ENCODE results near the gene FAM118A.
"Not testable (repeated sequence)": the region's sequence is repeated elsewhere in the genome, so short reads cannot be mapped to it uniquely, and the experiment has no call there.

The FAM118A gene

DNA sequence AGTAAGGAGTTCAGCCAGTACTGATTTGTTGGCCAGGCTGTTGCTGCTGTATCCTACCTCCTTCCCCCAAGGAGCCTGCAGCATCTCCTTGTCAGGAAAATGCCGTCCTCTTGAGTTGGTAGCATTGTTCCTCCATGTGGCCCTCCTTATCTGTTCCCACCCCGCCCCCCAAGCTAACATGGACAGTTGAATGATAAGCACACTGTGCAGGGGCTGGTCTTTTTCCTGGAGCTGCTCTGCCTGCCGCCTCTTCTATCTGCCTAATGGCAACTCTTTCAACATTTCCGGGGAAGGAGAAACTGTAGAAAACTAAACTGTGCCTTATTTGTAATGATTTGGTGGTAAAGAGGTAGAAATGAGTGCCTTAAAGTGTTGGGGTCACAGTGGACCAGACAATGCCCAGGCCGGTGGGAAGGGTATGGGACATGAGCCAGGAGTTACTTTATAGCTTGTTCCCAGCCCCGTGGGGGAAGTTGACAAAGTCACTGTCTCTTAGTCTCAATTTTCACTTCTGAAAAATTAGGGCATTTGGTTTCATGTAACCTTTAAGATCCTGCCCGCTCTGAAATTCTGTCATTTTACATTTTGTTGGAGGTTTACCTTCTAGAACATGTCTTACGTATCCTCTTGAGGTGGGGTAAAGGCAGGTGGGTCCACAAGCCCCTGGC, 4.5 kb downstream of the FAM118A start:
- Mint-ChIP-seq H3K4me3 (no peak overlapping the region), H3K4me1 (peaks cover 88% of the 10 kb centered on the region), H3K9me3 (no peaks in the 10 kb centered on the region), H3K27ac (peak overlapping the region; percentile 12 to 19), H3K27me3 (no peaks in the 10 kb centered on the region)
- DNase-seq (no peak), ATAC-seq (no peak)

DNA sequence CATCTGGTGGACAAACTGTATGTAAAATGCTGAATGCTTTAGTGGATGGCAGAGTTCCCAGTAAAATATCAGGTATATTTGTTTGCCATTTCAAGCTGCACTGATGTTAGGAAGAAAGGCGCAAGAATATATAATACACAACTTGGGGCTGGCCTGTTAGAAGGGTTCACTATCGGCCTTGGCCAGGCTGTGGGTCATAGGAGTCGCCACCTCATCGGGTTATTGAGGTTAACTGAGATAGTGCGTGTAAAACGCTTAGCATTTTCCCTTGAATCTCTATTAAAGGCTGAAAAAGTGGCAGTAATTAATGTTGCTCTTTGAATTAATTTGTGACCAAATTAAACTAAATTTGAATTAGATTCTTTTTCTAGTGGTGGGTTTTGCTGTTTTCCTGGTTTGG, 5.1 kb downstream of the FAM118A start:
- DNase-seq = no peak
- H3K27ac Mint-ChIP-seq = no peak overlapping the region
- H3K27me3 Mint-ChIP-seq = no peaks in the 10 kb centered on the region
- no peaks in the 10 kb centered on the region for H3K9me3 Mint-ChIP-seq
- ATAC-seq = no peak
- H3K4me3 Mint-ChIP-seq = no peak overlapping the region
- H3K4me1 Mint-ChIP-seq = peaks cover 91% of the 10 kb centered on the region

DNA sequence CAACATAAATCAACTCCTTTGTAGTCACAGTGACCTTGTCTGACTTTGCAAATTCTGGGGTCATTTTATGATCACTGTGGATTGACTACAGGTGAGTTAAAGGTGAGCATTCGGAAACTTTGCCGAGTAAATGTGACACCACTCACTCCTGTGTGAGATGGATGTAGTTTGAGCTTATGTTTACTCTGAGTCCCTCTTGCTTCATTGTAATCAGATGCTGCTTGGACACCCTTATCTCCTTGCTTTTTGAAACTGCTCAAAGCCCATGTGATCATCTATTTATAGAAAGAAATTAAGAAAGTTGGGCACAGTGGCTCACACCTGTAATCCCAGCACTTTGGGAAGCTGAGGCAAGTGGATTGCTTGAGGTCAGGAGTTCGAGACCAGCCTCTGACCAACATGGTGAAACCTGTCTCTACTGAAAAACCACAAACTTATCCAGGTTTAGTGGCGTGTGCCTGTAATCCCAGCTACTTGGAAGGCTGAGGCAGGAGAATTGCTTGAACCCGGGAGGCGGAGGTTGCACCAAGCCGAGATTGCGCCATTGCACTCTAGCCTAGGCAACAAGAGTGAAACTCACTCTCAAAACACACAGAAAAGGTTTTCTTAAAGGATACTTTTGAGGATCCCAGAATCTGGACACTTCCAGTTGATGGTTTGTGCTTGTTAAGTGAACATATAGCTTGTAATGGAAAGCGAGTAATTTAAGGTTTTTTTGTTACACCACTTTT, 7.2 kb downstream of the FAM118A start:
- Mint-ChIP-seq H3K9me3 (no peaks in the 10 kb centered on the region), H3K27me3 (no peaks in the 10 kb centered on the region), H3K4me1 (peaks cover 95% of the 10 kb centered on the region), H3K4me3 (peak overlapping the region in 1 of 2 donors; percentile 36), H3K27ac (peak overlapping the region; percentile 49 to 89)
- ATAC-seq = no peak
- DNase-seq = no peak

DNA sequence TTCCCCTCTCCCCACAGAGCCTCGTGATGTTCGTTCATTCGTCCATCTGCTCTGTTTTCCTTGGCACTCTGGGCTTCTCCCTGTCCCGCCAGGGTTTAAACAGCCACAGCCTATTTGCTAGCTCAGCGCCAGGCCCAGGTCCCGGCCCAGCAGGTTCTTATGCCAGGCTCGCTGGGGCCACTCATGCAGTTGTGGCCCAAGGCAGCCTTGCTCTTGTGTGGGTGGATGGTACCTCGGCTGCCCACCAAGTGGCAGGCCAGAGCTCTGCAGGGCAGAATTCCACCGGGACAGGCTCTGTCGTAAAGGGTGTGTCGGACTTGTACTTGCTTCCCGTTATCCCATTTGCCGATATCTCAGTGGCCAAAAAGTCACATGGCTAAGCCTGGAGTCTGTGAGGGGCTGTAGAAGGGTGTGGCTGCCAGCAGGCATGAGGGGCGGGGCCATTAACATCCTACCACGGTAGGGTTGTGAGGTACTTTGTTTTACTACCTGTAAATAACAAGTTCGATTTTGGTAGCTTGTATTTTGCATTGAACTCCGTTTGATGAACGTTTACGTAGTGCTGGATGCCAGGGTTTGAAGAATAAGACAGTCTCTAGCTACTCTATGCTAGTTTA, 7.9 kb downstream of the FAM118A start:
- H3K9me3 Mint-ChIP-seq = no peaks in the 10 kb centered on the region
- H3K27ac Mint-ChIP-seq = peak overlapping the region; percentile 99 to 100
- no peaks in the 10 kb centered on the region for H3K27me3 Mint-ChIP-seq
- peak overlapping the region; percentile 81 to 83 for H3K4me3 Mint-ChIP-seq
- peaks cover 88% of the 10 kb centered on the region for H3K4me1 Mint-ChIP-seq
- ATAC-seq (no peak), DNase-seq (peak; percentile 9 to 28)

DNA sequence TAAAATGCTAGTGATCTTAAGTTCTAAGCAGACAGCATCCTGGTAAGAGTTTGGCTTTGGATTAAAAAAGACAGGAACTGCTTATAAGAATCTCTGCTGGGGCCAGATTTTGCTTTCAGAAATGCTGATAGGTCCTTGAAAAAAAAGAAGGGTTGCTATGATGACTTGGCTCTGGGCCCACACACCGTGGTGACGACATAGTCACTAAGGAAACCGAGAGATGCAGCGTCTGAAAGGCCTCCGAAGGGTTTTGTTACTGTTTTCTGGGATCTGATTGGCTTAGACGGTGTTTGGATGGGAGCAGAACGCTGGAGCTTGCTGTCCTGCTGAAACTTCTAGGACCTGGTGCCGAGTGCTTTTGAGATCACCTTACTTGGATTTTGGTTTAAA, 8.4 kb downstream of the FAM118A start:
- H3K27ac Mint-ChIP-seq = peak overlapping the region; percentile 99 to 100

DNA sequence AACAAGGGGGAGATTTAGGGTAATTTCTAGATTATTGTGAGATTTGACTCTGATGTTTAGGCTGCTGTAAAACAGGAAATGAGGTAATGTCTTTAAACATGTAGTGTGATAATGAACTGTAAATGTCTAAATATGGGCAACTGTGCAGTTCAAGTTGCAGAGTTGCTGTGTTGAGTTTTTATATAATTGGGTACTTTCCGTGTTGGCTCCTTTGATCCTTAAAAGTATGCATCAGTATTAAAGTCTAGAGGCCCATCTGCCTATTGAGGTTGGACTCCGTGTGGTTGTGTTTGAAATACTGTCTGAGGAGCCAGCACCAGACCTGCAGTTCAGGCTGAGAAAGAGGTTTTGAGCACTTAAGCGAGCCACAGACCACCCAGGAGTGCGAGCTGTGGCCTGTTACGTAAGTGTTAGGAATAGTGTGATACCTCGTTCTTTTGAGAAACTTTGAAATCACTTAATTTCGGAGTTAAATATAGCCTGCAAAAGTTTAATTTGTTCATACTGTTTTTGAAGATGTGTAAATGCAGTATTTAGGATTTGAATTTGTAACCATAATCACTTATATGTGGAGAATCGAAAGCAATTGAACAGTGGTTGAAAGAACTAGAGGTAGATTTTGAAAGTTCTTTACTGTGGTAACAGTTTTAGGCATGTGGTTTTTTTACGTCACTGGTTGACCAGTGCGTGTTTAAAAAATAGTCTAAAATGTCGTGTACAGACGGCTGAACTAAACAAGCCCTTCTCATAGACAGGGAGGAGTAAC, 9.0 kb downstream of the FAM118A start:
- Mint-ChIP-seq H3K27me3 (no peaks in the 10 kb centered on the region), H3K27ac (peak overlapping the region; percentile 99 to 100)
- DNase-seq = peak; percentile 77 to 86

More for the DNA sequence above, 8.4 kb downstream of the FAM118A start:
- no peaks in the 10 kb centered on the region for H3K27me3 Mint-ChIP-seq
- peak overlapping the region; percentile 81 to 83 for H3K4me3 Mint-ChIP-seq
- DNase-seq (peak; percentile 82 to 91), ATAC-seq (peak; percentile 83)
- H3K4me1 Mint-ChIP-seq = peaks cover 83% of the 10 kb centered on the region
- H3K9me3 Mint-ChIP-seq = no peaks in the 10 kb centered on the region

DNA sequence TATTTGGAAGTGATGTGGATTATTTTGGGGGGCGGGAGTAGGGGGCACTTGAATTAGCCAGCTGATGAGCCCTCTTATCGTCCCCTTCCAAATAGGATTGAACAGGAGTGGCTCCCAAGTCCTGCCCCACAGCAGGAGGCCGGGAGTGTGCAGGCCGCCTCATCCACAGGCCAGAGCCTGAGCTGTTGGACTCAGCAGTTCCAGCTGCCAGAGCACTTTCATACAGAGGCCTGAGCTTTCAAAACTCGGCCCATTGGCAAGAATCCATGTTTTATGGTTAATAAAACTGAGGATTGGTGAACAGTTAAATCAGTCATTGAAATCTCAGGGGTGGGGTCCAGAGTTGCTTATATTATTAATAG, 9.6 kb downstream of the FAM118A start:
- peak overlapping the region; percentile 81 to 83 for H3K4me3 Mint-ChIP-seq
- no peaks in the 10 kb centered on the region for H3K27me3 Mint-ChIP-seq
- ATAC-seq (no peak), DNase-seq (no peak)
- peaks cover 83% of the 10 kb centered on the region for H3K4me1 Mint-ChIP-seq
- H3K9me3 Mint-ChIP-seq = no peaks in the 10 kb centered on the region
- H3K27ac Mint-ChIP-seq = peak overlapping the region; percentile 99 to 100

More for the DNA sequence above, 9.0 kb downstream of the FAM118A start:
- peak; percentile 91 for ATAC-seq
- no peaks in the 10 kb centered on the region for H3K9me3 Mint-ChIP-seq
- peak overlapping the region; percentile 81 to 83 for H3K4me3 Mint-ChIP-seq
- H3K4me1 Mint-ChIP-seq = peaks cover 83% of the 10 kb centered on the region

DNA sequence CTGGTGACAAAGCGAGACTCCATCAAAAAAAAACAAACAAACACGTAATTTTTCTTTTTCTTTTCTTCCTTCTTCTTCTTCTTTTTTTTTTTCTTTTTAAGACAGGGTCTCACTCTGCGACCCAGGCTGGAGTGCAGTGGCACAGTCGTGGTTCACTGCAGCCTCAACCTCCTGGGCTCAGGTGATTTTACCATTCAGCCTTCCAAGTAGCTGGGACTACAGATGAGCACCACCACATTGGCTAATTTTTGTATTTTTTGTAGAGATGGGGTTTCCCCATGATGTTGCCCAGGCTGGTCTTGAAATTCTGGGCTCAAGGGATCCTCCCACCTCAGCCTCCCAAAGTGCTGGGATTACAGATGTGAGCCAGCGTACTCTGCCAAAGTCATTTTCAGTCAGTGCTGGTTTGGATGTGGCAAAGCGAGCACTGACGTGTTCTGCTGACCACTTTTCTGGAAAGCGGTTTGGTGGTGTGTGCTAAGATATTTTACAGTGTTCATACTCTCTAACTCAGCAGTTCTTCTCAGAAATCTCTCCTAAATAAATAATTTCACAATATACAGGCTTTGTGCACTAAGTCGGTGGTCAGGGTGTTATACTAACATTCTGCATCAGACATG, 10.7 kb downstream of the FAM118A start:
- DNase-seq = peak in 1 of 2 donors; percentile 31

DNA sequence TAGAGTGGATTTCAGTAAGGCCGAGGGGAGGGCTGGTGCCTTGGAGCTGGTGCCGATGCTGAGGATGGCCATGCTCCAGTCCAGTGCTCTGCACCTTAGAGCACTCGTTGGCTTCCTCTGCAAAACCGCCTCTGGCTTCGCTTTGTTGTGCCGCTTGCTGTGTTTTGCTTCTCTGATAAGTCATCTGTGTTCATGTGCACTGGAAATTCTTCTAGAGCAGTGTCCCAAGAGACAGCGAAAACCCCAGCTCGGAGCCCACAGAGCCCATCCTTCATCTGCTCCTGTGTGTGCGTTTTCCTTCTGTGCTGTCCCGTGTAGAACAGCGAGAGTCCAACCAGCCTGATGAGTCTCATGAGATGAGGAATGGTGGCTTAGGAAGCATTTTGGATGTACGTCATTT, 12.1 kb downstream of the FAM118A start:
- DNase-seq (no peak), ATAC-seq (no peak)
- Mint-ChIP-seq H3K27me3 (no peaks in the 10 kb centered on the region), H3K9me3 (no peaks in the 10 kb centered on the region), H3K4me3 (no peak overlapping the region), H3K27ac (no peak overlapping the region), H3K4me1 (peaks cover 66% of the 10 kb centered on the region)

More for the DNA sequence above, 10.7 kb downstream of the FAM118A start:
- Mint-ChIP-seq H3K4me1 (peaks cover 80% of the 10 kb centered on the region), H3K27ac (peak overlapping the region in 1 of 2 donors; percentile 99), H3K9me3 (no peaks in the 10 kb centered on the region), H3K27me3 (no peaks in the 10 kb centered on the region), H3K4me3 (peak overlapping the region; percentile 81 to 83)
- ATAC-seq = no peak

DNA sequence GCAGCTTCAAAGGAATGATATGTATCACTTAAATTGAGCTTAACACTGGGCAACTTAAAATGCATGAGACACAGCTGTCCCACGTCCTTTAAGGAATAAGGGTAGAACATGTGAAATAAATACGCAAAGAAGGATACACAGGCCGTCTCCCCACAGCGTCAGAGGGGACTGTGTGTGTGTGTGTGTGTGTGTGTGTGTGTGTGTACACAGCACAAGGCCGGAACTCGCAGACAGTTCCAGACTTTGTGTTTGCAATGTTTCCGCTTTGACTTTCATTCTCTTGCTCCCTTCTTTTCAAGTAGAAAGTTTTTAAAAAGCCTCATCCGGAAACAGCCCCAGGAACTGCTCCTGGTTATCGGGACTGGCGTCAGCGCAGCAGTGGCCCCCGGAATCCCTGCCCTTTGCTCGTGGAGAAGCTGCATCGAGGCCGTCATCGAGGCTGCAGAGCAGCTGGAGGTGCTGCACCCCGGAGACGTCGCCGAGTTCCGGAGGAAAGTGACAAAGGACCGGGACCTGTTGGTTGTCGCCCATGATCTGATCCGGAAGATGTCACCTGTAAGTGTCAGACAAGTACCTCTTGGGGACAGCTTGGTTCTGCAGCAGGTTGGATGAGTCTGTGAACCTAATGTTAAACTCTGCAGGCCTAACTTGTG, 13.3 kb downstream of the FAM118A start:
- Mint-ChIP-seq H3K27ac (no peak overlapping the region), H3K4me1 (peaks cover 54% of the 10 kb centered on the region), H3K9me3 (no peaks in the 10 kb centered on the region), H3K27me3 (no peaks in the 10 kb centered on the region), H3K4me3 (no peak overlapping the region)
- DNase-seq (no peak), ATAC-seq (no peak)

DNA sequence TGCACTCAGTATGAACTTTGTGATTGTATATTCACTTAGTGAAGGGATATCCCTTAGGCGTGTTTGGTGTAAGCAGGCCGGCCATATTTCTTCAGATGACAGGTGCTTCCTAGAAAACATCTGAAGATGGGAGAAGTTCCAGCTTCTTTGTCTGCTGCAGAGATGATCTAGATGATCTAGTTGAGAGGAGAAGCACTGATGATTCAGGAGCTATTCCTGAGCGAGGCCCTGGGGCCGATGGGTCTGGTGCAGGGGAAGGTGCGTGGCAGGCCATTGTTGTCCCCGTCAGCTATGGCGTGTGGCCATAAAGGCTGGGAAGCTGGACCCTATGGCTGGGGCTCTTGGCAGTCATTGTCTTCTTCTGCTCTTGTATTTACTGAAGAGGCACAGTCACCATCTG, 14.0 kb downstream of the FAM118A start:
- H3K4me1 Mint-ChIP-seq = peaks cover 52% of the 10 kb centered on the region

DNA sequence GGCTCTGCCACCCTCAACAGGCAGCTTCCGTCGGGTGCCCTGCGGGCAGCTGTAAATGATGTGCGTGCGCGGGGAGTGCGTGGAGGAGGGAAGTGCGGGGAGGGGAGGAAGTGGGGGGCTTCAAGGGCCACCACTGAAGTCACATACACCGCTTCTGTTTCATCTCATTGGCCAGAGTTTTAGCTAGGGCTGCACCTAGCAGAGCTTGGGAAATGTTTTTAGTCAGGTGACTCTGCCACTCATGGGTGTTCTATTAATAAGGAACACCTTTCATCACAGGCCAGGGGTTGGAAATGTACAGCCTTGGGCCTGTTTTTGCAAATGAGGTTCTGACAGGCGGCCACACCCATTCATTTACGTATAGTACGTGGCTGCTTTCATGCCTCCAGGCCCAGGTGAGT, 14.6 kb downstream of the FAM118A start:
- Mint-ChIP-seq H3K4me1 (peaks cover 52% of the 10 kb centered on the region), H3K27me3 (no peaks in the 10 kb centered on the region), H3K9me3 (no peaks in the 10 kb centered on the region), H3K4me3 (peak overlapping the region in 1 of 2 donors; percentile 47), H3K27ac (peak overlapping the region in 1 of 2 donors; percentile 58)
- no peak for ATAC-seq
- no peak for DNase-seq

More for the DNA sequence above, 14.0 kb downstream of the FAM118A start:
- no peaks in the 10 kb centered on the region for H3K27me3 Mint-ChIP-seq
- DNase-seq = no peak
- ATAC-seq = no peak
- H3K4me3 Mint-ChIP-seq = no peak overlapping the region
- H3K27ac Mint-ChIP-seq = peak overlapping the region in 1 of 2 donors; percentile 58
- no peaks in the 10 kb centered on the region for H3K9me3 Mint-ChIP-seq

DNA sequence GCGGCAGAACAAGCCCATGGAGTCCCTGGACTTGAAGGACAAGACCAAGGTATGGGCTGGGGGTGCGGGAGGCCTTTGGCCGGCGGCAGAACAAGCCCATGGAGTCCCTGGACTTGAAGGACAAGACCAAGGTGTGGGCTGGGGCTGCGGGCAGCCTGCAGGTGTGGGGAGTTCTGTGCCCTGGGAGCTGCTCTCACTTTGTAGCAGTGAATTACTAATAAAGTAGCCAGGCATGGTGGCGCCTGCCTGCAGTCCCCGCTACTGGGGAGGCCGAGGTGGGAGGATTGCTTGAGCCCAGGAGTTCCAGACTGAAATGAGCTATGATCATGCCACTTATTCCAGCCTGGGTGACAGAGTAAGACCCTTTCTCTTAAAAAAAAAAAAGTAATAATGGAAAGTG, 18.5 kb downstream of the FAM118A start:
- not testable (repeated sequence) for ATAC-seq, DNase-seq, H3K27ac Mint-ChIP-seq, H3K9me3 Mint-ChIP-seq, H3K27me3 Mint-ChIP-seq, H3K4me3 Mint-ChIP-seq
- H3K4me1 Mint-ChIP-seq = peaks cover 34% of the 10 kb centered on the region

DNA sequence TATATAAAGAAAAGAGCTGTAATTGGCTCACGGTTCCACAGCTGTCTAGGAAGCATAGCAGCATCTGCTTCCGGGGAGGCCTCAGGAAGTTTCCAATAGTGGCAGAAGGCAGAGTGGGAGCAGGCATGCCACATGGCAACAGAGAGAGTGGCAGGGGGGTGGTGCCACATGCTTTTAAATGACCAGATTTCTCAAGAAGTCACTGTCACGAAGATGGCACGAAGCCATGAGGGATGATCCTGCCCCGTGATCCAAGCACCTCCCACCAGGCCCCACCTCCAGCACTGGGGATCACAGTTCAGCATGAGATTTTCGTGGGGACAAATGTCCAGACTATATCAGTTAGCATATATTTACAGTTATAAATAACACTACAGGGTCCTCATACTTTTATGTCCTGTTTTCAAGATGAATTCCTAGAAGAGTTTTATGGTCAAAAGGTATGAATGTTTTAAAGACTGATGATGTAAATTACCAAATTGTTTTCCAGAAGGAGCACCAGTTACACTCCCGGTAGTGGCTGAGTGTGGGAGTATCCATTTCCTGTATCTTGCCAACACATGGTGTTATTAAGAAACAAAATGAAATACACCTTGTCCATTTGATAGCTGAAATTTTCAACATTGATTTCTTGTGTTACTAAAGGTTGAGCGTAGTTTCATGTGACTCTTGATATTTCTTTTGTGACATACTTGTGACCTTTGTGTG, 19.2 kb downstream of the FAM118A start:
- ATAC-seq = no peak
- no peaks in the 10 kb centered on the region for H3K27me3 Mint-ChIP-seq
- H3K9me3 Mint-ChIP-seq = no peaks in the 10 kb centered on the region
- peaks cover 34% of the 10 kb centered on the region for H3K4me1 Mint-ChIP-seq
- H3K4me3 Mint-ChIP-seq = no peak overlapping the region
- DNase-seq = no peak
- H3K27ac Mint-ChIP-seq = peak overlapping the region in 1 of 2 donors; percentile 86

All from stimulated activated naive CD8-positive, alpha-beta T cell treated with anti-CD3 and anti-CD28 coated beads, Interleukin-15, amount 100 ng/mL, for 72 hours (primary cell).